ENCODE results near the gene FMN2. TPM values are rescaled to one million over a fixed set of nuclear protein-coding genes. Genes with fewer than 3 reads are reported as not detected.

Gene FMN2
- total RNA-seq, 3 donors from 2014 or later = 0.80 to 4.2 (median 3.3) TPM

GRCh38 chr1:240210026-240210425, 118.3 kb downstream of the FMN2 start:
- no peaks in the 10 kb centered on the region for H3K27me3 ChIP-seq
- DNase-seq (ENCODE audit: low spot score in 2 of 2) = no peak
- TF ChIP-seq POLR2A (IDR thresholded peaks at IDR 0.05) (no peak), POLR2AphosphoS5 (IDR thresholded peaks at IDR 0.05) (no peak), CTCF (IDR thresholded peaks at IDR 0.05) (no peak)
- no peak overlapping the region for H3K27ac ChIP-seq
- no peak overlapping the region for H3K4me3 ChIP-seq
- H3K4me1 ChIP-seq = no peaks in the 10 kb centered on the region
- intact Hi-C loops (cut with DNase I; ENCODE audit: low total_unique reads) = no loop called here
- H3K36me3 ChIP-seq = no peaks in the 10 kb centered on the region
- no peaks in the 10 kb centered on the region for H3K9me3 ChIP-seq

- no peak overlapping the region for H3K4me3 ChIP-seq
- TF ChIP-seq POLR2AphosphoS5 (IDR thresholded peaks at IDR 0.05) = no peak
- TF ChIP-seq CTCF (IDR thresholded peaks at IDR 0.05) = no peak
- no peak for TF ChIP-seq POLR2A (IDR thresholded peaks at IDR 0.05)
- H3K4me1 ChIP-seq = no peaks in the 10 kb centered on the region
- no peaks in the 10 kb centered on the region for H3K9me3 ChIP-seq
- H3K36me3 ChIP-seq = no peaks in the 10 kb centered on the region
- no peak overlapping the region for H3K27ac ChIP-seq
- intact Hi-C loops (cut with DNase I; ENCODE audit: low total_unique reads) = no loop called here
- no peak for DNase-seq (ENCODE audit: low spot score in 2 of 2)
- H3K27me3 ChIP-seq = no peaks in the 10 kb centered on the region
Observed at GRCh38 chr1:240212556-240212955, 120.9 kb downstream of the FMN2 start.

GRCh38 chr1:240217403-240217802, 125.7 kb downstream of the FMN2 start:
- intact Hi-C loops (cut with DNase I; ENCODE audit: low total_unique reads) = no loop called here
- no peak overlapping the region for H3K4me3 ChIP-seq
- H3K36me3 ChIP-seq = no peaks in the 10 kb centered on the region
- no peak for TF ChIP-seq POLR2A (IDR thresholded peaks at IDR 0.05)
- TF ChIP-seq CTCF (IDR thresholded peaks at IDR 0.05) = no peak
- TF ChIP-seq POLR2AphosphoS5 (IDR thresholded peaks at IDR 0.05) = no peak
- no peaks in the 10 kb centered on the region for H3K4me1 ChIP-seq
- no peak for DNase-seq (ENCODE audit: low spot score in 2 of 2)
- H3K27me3 ChIP-seq = no peaks in the 10 kb centered on the region
- H3K27ac ChIP-seq = no peak overlapping the region
- no peaks in the 10 kb centered on the region for H3K9me3 ChIP-seq

DNA sequence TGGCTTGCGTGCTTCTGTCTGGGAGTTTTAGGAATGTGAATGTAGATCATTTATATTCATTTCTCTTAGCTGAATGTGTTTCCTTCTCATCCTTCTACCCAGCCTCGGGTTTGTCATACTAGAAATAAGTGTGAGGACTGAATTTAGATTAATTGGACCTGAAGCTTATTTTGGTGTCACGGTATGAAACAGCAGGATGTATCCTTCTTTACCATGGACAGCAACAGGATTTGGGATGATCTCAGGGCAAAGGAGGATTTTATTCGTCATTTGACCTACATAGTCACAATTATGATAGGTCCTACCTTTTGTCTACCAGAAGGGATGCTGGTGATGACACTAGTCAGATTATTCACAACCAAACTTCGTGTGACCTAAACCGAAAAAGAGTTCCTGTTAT, 127.4 kb downstream of the FMN2 start:
- intact Hi-C loops (cut with DNase I; ENCODE audit: low total_unique reads) = no loop called here
- no peaks in the 10 kb centered on the region for H3K9me3 ChIP-seq

GRCh38 chr1:240226102-240226501, 134.4 kb downstream of the FMN2 start:
- TF ChIP-seq POLR2A (IDR thresholded peaks at IDR 0.05) (no peak), POLR2AphosphoS5 (IDR thresholded peaks at IDR 0.05) (no peak), CTCF (IDR thresholded peaks at IDR 0.05) (no peak)
- H3K9me3 ChIP-seq = peaks cover 3 to 13% of the 10 kb centered on the region in 2 donors
- H3K4me3 ChIP-seq = no peak overlapping the region
- H3K36me3 ChIP-seq = no peaks in the 10 kb centered on the region
- no peak overlapping the region for H3K27ac ChIP-seq
- no peaks in the 10 kb centered on the region for H3K27me3 ChIP-seq
- intact Hi-C loops (cut with DNase I; ENCODE audit: low total_unique reads) = no loop called here
- H3K4me1 ChIP-seq = no peaks in the 10 kb centered on the region
- no peak for DNase-seq (ENCODE audit: low spot score in 2 of 2)

More for the DNA sequence above, 127.4 kb downstream of the FMN2 start:
- no peaks in the 10 kb centered on the region for H3K27me3 ChIP-seq
- TF ChIP-seq POLR2A (IDR thresholded peaks at IDR 0.05) = no peak
- TF ChIP-seq POLR2AphosphoS5 (IDR thresholded peaks at IDR 0.05) = no peak
- no peak for TF ChIP-seq CTCF (IDR thresholded peaks at IDR 0.05)
- H3K27ac ChIP-seq = no peak overlapping the region
- H3K36me3 ChIP-seq = no peaks in the 10 kb centered on the region
- no peak for DNase-seq (ENCODE audit: low spot score in 2 of 2)
- no peaks in the 10 kb centered on the region for H3K4me1 ChIP-seq
- H3K4me3 ChIP-seq = no peak overlapping the region
